Fibroblast of lung (primary cell): ENCODE measurements around the gene LPP. TPM values are rescaled to one million over a fixed set of nuclear protein-coding genes. Genes with fewer than 3 reads are reported as not detected.

Source experiments
- DNase-seq, 2 donors: peaks; one replicate each; pipeline versions ENCODE4 v3.0.0 to v3.0.0-alpha.2; 2010; ENCODE audit warnings: low read depth in 2 of 2
- H2AFZ ChIP-seq: 2 replicates; pipeline ENCODE4 v1.5.1; 2012; ENCODE audit warnings: low read length, control low read depth, inconsistent platforms
- H3K27ac ChIP-seq: 2 replicates; pipeline ENCODE4 v1.5.1; 2011; ENCODE audit warnings: low read length, control low read depth; ENCODE audit not compliant: insufficient read depth
- H3K27me3 ChIP-seq: 2 replicates; pipeline ENCODE4 v1.5.1; 2011; ENCODE audit warnings: mild to moderate bottlenecking, low read length; ENCODE audit not compliant: control insufficient read depth, insufficient read depth
- H3K36me3 ChIP-seq: 2 replicates; pipeline ENCODE4 v1.5.1; 2011; ENCODE audit warnings: low read length; ENCODE audit not compliant: control insufficient read depth, insufficient read depth
- H3K4me1 ChIP-seq: 2 replicates; pipeline ENCODE4 v1.5.1; 2011; ENCODE audit warnings: low read length; ENCODE audit not compliant: control insufficient read depth, insufficient read depth; ENCODE audit errors: extremely low read depth
- H3K4me2 ChIP-seq: 2 replicates; pipeline ENCODE4 v1.5.1; 2011; ENCODE audit warnings: low read length, control low read depth; ENCODE audit not compliant: insufficient read depth; ENCODE audit errors: extremely low read depth
- H3K4me3 ChIP-seq, 4 experiments: fragments of 200-600 bp in 1 of 4; sonication (generic) in 1 of 4; replicated peaks in 1 of 4; 2 replicates each; pipeline ENCODE4 v1.5.1; 2011 to 2016; ENCODE audit warnings: low read length in 4 of 4, low read depth in 3 of 4, mild to moderate bottlenecking in 3 of 4, control low read depth in 2 of 4, inconsistent platforms in 1 of 4, mixed read lengths in 1 of 4; ENCODE audit not compliant: insufficient read depth in 1 of 4; ENCODE audit errors: control extremely low read depth in 1 of 4
- H3K79me2 ChIP-seq: 2 replicates; pipeline ENCODE4 v1.5.1; 2012; ENCODE audit warnings: mild to moderate bottlenecking, low read length, inconsistent platforms; ENCODE audit not compliant: control insufficient read depth, insufficient read depth
- H3K9ac ChIP-seq: 2 replicates; pipeline ENCODE4 v1.5.1; 2011; ENCODE audit warnings: mild to moderate bottlenecking, low read length, control low read depth; ENCODE audit not compliant: insufficient read depth
- H3K9me3 ChIP-seq: 2 replicates; pipeline ENCODE4 v1.5.1; 2012; ENCODE audit warnings: low read depth, low read length; ENCODE audit not compliant: control insufficient read depth, insufficient read depth
- H4K20me1 ChIP-seq: 2 replicates; pipeline ENCODE4 v1.5.1; 2011; ENCODE audit warnings: low read length; ENCODE audit not compliant: control insufficient read depth, insufficient read depth; ENCODE audit errors: extremely low read depth
- EZH2 ChIP-seq: IDR thresholded peaks from 2 replicates; pipeline ENCODE4 v1.5.1; 2012; ENCODE audit warnings: low read length, control low read depth, mild to moderate bottlenecking; ENCODE audit errors: missing control alignments
- polyA plus RNA-seq, 2 donors: library from polyadenylated mRNA; depleted of rRNA in 1 of 2; stranded (reverse) in 1 of 2; unstranded in 1 of 2; fragments of >200 nt; gene quantifications; 2 replicates each; pipeline ENCODE4 v1.2.1, GENCODE V29; 2011 to 2012; ENCODE audit warnings: missing spikeins in 1 of 2
- total RNA-seq: library from RNA; depleted of rRNA; stranded (reverse); fragments of >200 nt; gene quantifications from 2 replicates; pipeline ENCODE4 v1.2.1, GENCODE V29; 2014
- TF ChIP-seq, protein P1 (sequence below), 2 donors: IDR thresholded peaks in 1 of 2; conservative IDR thresholded peaks in 1 of 2; 1 replicate in 1 of 2; 2 replicates in 1 of 2; pipeline ENCODE4 v1.5.1; 2011 to 2012; ENCODE audit warnings: low read length in 2 of 2, control low read depth in 1 of 2, inconsistent platforms in 1 of 2, low read depth in 1 of 2, mild to moderate bottlenecking in 1 of 2

LPP gene
- total and polyA plus RNA-seq, 2 donors (not counting 1 experiment from before 2014, with no cell fraction given): 69.0 to 124 TPM

DNA sequence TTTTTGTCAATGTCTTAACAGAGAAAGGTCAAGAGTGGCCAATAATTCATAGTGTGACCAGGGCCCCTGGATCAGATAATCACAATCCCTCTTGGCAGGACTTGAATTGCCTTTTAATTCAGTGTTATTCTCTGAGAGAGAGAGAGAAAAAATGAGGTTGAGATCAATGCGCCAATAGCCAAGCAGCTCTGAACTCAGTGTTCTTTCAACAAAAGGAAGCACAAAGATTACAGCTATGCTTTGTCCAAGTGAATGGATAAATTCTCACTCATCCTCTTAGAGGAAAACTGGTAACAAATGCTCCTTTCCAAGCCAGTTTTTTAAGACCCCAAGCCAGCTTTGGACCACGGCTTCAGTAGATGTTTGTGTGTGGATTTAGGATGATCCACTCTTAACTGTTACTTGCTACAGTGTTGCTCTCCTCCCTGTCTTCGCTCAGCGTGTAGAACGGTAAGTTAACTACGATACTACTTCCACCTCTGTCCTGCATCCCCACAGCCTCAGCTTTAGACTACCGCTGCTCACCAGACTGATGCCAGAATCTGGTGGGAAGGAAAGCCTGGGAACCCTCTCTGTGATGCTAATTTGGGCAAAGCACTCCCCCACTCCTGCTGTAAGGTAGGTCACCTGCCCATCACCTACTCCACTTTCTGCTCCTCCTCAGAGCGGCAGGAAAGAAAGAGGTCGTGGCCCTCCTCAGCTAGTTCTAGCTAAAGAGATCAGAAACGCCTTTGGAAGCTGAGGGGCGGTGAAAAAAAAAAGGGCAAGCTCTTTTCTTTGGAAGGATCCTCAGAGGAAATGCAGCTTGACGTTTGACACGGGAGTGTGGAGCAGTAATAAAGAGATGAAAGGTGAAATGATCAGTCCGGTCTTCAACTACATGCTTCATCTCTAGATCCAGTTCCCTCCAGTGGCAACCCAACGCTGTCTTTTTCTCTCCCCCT lies 46.8 kb upstream of the LPP start:
- no peaks in the 10 kb centered on the region for H3K9me3 ChIP-seq
- no peak for TF ChIP-seq EZH2
- TF ChIP-seq, protein P1, sequence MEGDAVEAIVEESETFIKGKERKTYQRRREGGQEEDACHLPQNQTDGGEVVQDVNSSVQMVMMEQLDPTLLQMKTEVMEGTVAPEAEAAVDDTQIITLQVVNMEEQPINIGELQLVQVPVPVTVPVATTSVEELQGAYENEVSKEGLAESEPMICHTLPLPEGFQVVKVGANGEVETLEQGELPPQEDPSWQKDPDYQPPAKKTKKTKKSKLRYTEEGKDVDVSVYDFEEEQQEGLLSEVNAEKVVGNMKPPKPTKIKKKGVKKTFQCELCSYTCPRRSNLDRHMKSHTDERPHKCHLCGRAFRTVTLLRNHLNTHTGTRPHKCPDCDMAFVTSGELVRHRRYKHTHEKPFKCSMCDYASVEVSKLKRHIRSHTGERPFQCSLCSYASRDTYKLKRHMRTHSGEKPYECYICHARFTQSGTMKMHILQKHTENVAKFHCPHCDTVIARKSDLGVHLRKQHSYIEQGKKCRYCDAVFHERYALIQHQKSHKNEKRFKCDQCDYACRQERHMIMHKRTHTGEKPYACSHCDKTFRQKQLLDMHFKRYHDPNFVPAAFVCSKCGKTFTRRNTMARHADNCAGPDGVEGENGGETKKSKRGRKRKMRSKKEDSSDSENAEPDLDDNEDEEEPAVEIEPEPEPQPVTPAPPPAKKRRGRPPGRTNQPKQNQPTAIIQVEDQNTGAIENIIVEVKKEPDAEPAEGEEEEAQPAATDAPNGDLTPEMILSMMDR (conservative IDR thresholded peaks at IDR 0.05 in 1 of 2, IDR thresholded peaks at IDR 0.05 in 1 of 2; ENCODE audit: low read depth in 1 of 2, low read length in 2 of 2): no peak
- no peak overlapping the region for H3K4me3 ChIP-seq
- no peaks in the 10 kb centered on the region for H3K27me3 ChIP-seq
- H3K9ac ChIP-seq: no peak overlapping the region
- H3K27ac ChIP-seq: no peak overlapping the region
- no peaks in the 10 kb centered on the region for H3K79me2 ChIP-seq
- no peaks in the 10 kb centered on the region for H3K4me1 ChIP-seq
- H3K36me3 ChIP-seq: no peaks in the 10 kb centered on the region
- H3K4me2 ChIP-seq: no peak overlapping the region
- H2AFZ ChIP-seq: no peak overlapping the region
- no peaks in the 10 kb centered on the region for H4K20me1 ChIP-seq
- no peak for DNase-seq

DNA sequence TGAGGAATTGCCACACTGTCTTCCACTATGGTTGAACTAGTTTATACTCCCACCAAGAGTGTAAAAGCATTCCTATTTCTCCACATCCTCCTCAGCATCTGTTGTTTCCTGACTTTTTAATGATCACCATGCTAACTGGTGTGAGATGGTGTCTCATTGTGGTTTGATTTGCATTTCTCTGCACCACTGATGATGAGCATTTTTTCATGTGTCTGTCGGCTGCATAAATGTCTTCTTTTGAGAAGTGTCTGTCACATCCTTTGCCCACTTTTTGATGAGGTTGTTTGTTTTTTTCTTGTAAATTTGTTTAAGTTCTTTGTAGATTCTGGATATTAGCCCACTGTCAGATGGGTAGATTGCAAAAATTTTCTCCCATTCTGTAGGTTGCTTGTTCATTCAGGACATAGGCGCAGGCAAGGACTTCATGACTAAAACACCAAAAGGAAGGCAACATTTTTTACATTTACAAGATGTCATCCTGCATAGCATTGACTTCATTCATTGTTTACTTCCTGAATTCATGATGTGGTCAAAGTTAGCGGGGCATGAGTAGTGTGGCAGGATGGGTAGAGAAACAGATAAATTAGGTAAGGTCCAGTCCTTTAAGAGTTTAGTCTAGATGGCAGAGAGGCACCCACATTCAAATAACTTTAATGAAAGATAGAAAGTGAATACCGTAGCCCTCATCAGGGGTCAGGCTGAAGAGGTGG lies 45.1 kb upstream of the LPP start:
- no peak overlapping the region for H3K9ac ChIP-seq
- no peak for DNase-seq
- H3K27me3 ChIP-seq: no peaks in the 10 kb centered on the region
- H3K36me3 ChIP-seq: no peaks in the 10 kb centered on the region
- no peak overlapping the region for H3K27ac ChIP-seq
- H3K9me3 ChIP-seq: no peaks in the 10 kb centered on the region
- H3K4me2 ChIP-seq: no peak overlapping the region
- no peaks in the 10 kb centered on the region for H3K79me2 ChIP-seq
- H3K4me1 ChIP-seq: no peaks in the 10 kb centered on the region
- H3K4me3 ChIP-seq: no peak overlapping the region
- no peaks in the 10 kb centered on the region for H4K20me1 ChIP-seq
- TF ChIP-seq, protein P1 (conservative IDR thresholded peaks at IDR 0.05 in 1 of 2, IDR thresholded peaks at IDR 0.05 in 1 of 2; ENCODE audit: low read depth in 1 of 2, low read length in 2 of 2): no peak
- TF ChIP-seq EZH2: no peak
- no peak overlapping the region for H2AFZ ChIP-seq

DNA sequence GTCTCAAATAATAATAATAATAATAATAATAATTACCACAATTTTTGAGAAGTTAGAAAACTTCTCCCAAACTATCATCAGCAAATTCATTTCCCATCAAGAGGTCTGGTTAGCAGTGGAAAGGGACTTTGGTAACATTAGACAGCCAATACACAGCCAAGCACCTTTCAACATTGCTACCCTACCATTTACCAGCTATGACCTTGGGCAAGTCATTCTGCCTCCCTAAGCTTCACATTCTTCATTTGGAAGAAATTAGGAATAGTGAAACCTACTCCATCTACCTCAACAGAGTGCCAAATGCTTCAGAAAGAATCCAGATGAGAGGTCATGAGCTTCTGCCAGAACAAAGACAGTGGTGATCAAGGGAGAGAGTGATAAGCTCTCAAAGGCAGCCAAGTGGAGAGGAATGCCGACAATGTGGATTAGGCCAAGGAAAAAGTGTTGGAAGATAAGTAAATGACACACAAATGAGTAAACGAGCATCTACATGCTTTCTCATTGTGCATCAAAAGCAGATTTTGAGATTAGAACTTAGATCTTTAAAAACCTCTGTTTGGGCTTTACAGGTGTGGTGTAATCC lies 42.9 kb upstream of the LPP start:
- Histone ChIP-seq H3K9me3 (no peaks in the 10 kb centered on the region), H3K27ac (no peak overlapping the region), H2AFZ (no peak overlapping the region), H4K20me1 (no peaks in the 10 kb centered on the region), H3K4me3 (no peak overlapping the region), H3K4me1 (no peaks in the 10 kb centered on the region), H3K4me2 (no peak overlapping the region), H3K79me2 (no peaks in the 10 kb centered on the region), H3K9ac (no peak overlapping the region), H3K36me3 (no peaks in the 10 kb centered on the region), H3K27me3 (no peaks in the 10 kb centered on the region)
- TF ChIP-seq EZH2: no peak
- TF ChIP-seq, protein P1 (conservative IDR thresholded peaks at IDR 0.05 in 1 of 2, IDR thresholded peaks at IDR 0.05 in 1 of 2; ENCODE audit: low read depth in 1 of 2, low read length in 2 of 2): no peak
- peak in 1 of 2 donors; percentile 59 for DNase-seq
